Midbrain (tissue), 1 donor: ENCODE measurements around the gene ZBTB34.
A peak's percentile ranks its signal among the peaks of the same experiment; 100 is the strongest.

Experiments
- DNase-seq: peaks from one replicate; lab custom pipeline; 2025; lab: John Stamatoyannopoulos, UW

ZBTB34 gene

GRCh38 chr9:126919193-126919592 lies 58.8 kb downstream of the ZBTB34 start:
- DNase-seq: peak; percentile 46

- DNase-seq: no peak
Observed at GRCh38 chr9:126925876-126926275, 65.4 kb downstream of the ZBTB34 start.

DNA sequence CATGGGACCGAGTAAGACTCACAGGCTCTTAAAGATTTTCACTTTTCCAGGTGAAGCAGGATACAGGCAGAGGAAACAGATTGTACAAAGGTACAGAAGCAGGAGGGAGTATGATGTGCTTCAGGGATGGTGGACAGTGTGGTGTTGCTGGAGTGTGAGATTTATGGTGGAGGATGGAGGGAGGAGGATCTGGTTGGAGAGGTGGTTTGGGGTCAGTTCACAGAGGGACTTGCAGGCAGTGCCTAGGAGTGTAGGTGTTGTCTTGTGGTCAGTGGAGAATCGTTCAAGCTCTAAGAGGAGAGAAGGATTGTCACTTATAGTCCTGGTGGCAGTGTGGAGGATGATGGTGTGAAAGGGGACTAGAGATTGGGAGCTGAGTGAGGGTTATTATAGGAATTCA lies 65.9 kb downstream of the ZBTB34 start:
- no peak for DNase-seq

DNA sequence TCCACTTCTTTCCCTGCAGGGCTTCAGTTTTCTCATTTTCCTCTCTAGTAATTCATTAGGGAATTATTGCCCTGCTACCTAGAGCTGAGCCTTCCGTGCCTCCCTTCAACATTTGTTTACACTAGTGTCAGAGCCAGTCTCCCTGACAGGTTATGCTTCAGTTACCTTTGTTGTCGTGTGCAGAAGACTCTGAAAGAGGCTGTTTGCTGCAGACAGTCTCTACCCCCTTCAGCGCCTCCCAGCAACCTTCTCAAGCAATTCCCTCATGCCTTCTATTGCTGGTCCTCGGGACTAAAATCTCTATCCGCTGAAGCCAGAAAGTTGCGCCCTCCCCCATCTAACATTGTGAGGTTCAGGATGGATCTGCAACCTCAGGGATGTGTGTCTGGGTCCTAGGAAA lies 67.0 kb downstream of the ZBTB34 start:
- DNase-seq: no peak

DNA sequence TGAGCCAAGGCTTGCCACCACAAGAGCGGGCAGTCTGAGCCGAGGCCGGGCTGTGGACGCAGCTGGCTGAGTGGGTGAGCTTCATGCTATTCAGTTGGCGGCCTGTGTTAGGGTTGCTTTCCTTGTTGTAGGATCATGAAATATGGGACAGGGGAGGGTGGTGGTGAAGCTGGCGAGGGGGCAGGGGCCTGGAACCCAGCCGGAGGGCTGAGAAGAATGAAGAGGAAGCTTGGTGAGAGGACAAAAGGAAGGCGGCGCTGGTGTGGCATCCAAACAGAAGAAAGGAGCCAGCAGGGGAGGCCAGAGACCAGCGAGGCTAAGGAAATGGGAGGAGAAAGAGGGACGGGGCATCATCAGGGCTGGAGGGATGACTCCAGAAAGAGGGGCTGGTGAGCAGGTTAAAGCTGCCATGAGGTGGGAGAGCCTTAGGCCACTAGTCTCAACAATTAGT lies 72.5 kb downstream of the ZBTB34 start:
- DNase-seq: no peak

- DNase-seq: no peak
Observed at GRCh38 chr9:126933334-126933980, 73.0 kb downstream of the ZBTB34 start.

DNA sequence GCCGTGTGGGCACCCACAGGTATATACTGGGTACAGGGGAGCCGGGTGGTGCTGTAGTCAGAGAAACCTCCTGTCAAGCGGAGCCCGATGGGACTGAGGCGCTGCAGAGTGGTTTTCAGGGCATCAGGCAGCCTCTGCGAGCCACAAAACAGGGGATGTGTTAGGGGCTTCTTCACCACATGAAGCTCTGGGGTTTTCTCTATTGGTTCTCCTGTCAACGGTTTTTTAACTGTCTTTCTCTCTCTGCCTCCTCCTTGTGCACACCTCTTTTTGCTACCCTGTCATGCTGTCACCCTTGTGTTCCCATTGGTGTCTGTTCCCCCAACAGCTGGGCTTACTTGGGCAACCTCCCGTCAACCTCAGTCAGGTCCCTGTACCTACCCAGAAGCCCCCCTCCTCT lies 74.0 kb downstream of the ZBTB34 start:
- no peak for DNase-seq
